SK-N-MC (cell line): ENCODE measurements around the gene ASF1A.
A peak's percentile ranks its signal among the peaks of the same experiment; 100 is the strongest.

ENCODE experiments used
- DNase-seq: peaks from one replicate; pipeline ENCODE4 v3.0.0-alpha.2; 2011; ENCODE audit warnings: low read depth, low spot score
- H3K27ac ChIP-seq: fragments of 200-600 bp; sonication (generic); 2 replicates; pipeline ENCODE4 v1.5.1; 2016; ENCODE audit warnings: mixed run types
- H3K36me3 ChIP-seq: fragments of 200-600 bp; sonication (generic); 2 replicates; pipeline ENCODE4 v1.6.1; 2017; ENCODE audit warnings: antibody characterized with exemption, low read length, mixed read lengths; ENCODE audit not compliant: insufficient read depth
- H3K4me3 ChIP-seq: fragments of 200-600 bp; sonication (generic); 2 replicates; pipeline ENCODE4 v1.5.1; 2016
- H3K9ac ChIP-seq: fragments of 200-600 bp; sonication (generic); 2 replicates; pipeline ENCODE4 v1.8.0; 2017; ENCODE audit warnings: mixed run types, mixed read lengths; ENCODE audit not compliant: insufficient read length
- H3K9me3 ChIP-seq: fragments of 200-600 bp; sonication (generic); 2 replicates; pipeline ENCODE4 v1.6.1; 2017; ENCODE audit warnings: low read depth, mild to moderate bottlenecking, antibody characterized with exemption, low read length, moderate library complexity, mixed read lengths
- EZH2 ChIP-seq: fragments of 200-600 bp; sonication (generic); IDR thresholded peaks from one replicate; pipeline ENCODE4 v1.6.1; 2017; ENCODE audit warnings: antibody characterized with exemption
- FOXP2 ChIP-seq: optimal IDR thresholded peaks from 2 replicates; pipeline ENCODE3; 2011; ENCODE audit warnings: mild to moderate bottlenecking, moderate library complexity; ENCODE audit not compliant: insufficient read depth; ENCODE audit errors: extremely low read length, control extremely low read depth
- POLR2AphosphoS5 ChIP-seq: IDR thresholded peaks from 2 replicates; pipeline ENCODE4 v1.6.1; 2012; ENCODE audit warnings: mild to moderate bottlenecking, low read depth, low read length, borderline replicate concordance

The ASF1A gene

DNA sequence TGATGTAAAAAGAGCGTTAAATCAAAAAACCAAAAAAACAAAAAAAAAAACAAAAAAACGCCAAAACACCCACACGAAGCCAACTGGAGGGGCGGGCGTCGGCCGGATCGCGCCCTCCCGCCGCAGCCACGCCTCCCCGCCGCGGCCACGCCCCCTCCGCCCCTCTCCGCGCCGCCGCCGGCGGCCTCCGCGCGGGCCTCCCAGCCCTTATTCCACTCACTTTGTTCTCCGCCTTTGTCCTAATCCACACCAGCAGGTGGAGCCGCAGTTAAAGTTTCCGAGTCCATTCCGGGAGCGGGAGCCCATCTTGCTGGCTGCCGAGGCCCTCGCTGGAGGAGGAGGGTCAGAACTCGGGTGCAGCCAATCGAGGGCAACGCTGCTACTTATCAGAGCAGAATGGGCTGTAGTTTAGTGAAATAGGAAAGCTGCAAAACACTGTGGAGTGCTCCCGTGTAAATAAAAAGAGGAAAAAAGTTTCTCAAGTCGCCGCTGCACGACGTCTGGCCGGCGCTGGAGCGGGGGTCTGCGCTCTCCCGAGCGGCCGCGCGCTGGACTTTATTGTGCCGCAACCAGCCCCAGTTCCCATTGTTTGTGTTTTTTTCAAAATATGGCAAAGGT, at the start of gene ASF1A:
Gene ASF1A, plus strand, starts transcription at position 346 of the 618 bp plus-strand sequence. Its CDS starts 262 bp downstream, at position 608.
- Histone ChIP-seq H3K4me3 (peak within 1 kb of the TSS; percentile 79), H3K9ac (peak within 1 kb of the TSS; percentile 87), H3K9me3 (no peaks in the 10 kb centered on the region), H3K27ac (peak within 1 kb of the TSS; percentile 77), H3K36me3 (peaks cover 11% of the 10 kb centered on the region)
- TF ChIP-seq EZH2: no peak
- peak; percentile 90 for TF ChIP-seq POLR2AphosphoS5
- TF ChIP-seq FOXP2: peak; percentile 63
- peak; percentile 95 for DNase-seq

DNA sequence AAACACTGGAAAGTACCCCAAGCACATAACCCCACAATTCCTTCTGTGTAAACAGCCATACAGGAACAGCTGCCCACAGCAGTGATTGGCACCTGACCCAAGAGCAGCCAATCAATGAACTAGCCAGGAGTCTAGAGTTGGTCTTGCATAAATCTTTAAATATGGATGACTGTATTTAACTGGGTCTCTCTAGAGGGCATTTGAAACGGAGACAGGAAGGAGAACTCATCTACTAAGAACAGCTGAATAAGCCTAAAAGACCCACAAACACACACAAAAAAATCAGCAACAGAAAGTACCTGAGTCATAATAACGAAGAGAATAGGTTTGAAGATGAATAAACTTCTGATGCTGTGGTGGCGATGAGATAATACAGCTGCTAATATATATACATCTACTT, 49.0 kb upstream of the ASF1A start:
- no peak overlapping the region for H3K4me3 ChIP-seq
- H3K9me3 ChIP-seq: no peaks in the 10 kb centered on the region
- H3K36me3 ChIP-seq: no peaks in the 10 kb centered on the region
- H3K27ac ChIP-seq: no peak overlapping the region
- no peak for DNase-seq
- H3K9ac ChIP-seq: no peak overlapping the region
- TF ChIP-seq FOXP2 (no peak), EZH2 (no peak), POLR2AphosphoS5 (no peak)

DNA sequence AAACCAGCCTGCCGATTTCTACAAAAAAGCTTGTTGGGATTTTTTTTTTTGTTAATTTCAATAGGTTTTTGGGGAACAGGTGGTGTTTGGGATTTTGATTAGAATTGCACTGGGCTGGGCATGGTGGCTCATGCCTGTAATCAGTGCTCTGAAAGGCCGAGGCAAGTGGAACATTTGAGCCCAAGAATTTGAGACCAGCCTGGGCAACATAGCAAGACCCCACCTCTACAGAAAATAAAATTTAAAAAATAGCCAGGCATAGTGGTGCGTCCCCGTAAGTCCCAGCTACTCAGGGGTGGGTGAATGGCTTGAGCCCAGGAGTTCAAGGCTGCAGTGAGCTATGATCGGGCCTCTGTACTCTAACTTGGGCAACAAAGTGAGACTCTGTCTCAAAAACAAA, 40.5 kb upstream of the ASF1A start:
- no peak for DNase-seq
- Histone ChIP-seq H3K9me3 (no peaks in the 10 kb centered on the region), H3K9ac (no peak overlapping the region), H3K36me3 (no peaks in the 10 kb centered on the region), H3K27ac (no peak overlapping the region), H3K4me3 (no peak overlapping the region)
- no peak for TF ChIP-seq EZH2
- TF ChIP-seq FOXP2: no peak
- no peak for TF ChIP-seq POLR2AphosphoS5

- H3K9ac ChIP-seq: no peak overlapping the region
- H3K36me3 ChIP-seq: no peaks in the 10 kb centered on the region
Measured at GRCh38 chr6:118856301-118856700, 37.7 kb upstream of the ASF1A start.

DNA sequence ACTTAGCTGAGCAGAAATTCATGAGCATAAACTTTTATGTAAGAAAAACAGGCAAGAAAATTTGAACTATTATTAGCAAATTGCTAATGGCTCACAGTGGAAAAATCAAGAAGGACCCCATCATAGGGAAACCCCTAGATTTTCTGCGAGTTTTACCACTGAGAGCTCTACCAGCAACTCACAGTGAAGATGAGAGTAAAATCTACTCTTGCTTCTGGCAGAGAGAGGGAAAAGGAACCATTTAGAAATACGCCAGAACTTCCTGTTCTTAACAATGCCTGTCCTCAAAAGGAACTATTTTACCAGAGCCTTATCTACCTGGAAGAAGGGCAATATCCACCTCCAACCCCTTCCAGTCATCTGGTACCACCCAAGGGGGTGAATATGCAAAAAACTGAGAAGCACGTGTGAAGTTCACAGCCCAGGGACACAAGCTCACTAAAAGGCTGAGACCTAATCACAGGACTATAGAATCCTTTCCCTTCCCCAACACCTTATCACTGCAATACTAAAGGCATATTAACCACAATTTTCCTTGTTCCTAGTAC, 34.4 kb upstream of the ASF1A start:
- no peak for DNase-seq

More at GRCh38 chr6:118856301-118856700, 37.7 kb upstream of the ASF1A start:
- TF ChIP-seq EZH2: no peak
- TF ChIP-seq FOXP2: no peak
- TF ChIP-seq POLR2AphosphoS5: no peak
- H3K9me3 ChIP-seq: no peaks in the 10 kb centered on the region
- DNase-seq: no peak
- H3K27ac ChIP-seq: no peak overlapping the region
- no peak overlapping the region for H3K4me3 ChIP-seq

DNA sequence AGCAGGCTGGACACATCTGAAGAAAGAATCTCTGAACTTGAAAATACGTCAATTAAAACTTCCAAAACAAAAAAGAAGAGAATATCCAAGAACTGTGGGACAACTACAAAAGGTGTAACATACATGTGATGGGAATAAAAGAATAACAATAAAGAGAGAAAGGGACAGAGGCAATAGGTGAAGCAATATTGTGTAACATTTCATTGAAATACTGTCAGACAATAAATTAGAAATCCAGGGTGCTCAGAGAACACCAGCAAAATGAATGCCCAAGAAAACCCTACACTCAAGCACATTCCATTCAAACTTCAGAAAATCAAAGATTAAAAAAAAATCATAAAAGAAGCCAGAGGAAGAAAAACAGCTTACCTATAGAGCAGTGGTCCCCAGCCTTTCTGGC, 33.6 kb upstream of the ASF1A start:
- no peak for TF ChIP-seq EZH2
- no peak for TF ChIP-seq POLR2AphosphoS5
- no peak for TF ChIP-seq FOXP2
- no peak for DNase-seq
- Histone ChIP-seq H3K36me3 (no peaks in the 10 kb centered on the region), H3K27ac (no peak overlapping the region), H3K9ac (no peak overlapping the region), H3K4me3 (no peak overlapping the region), H3K9me3 (no peaks in the 10 kb centered on the region)

More for the DNA sequence above, 34.4 kb upstream of the ASF1A start:
- no peak overlapping the region for H3K4me3 ChIP-seq
- no peak overlapping the region for H3K27ac ChIP-seq
- TF ChIP-seq POLR2AphosphoS5 (no peak), FOXP2 (no peak), EZH2 (no peak)
- H3K9me3 ChIP-seq: no peaks in the 10 kb centered on the region
- H3K9ac ChIP-seq: no peak overlapping the region
- no peaks in the 10 kb centered on the region for H3K36me3 ChIP-seq

GRCh38 chr6:118860880-118861279, 33.1 kb upstream of the ASF1A start:
- DNase-seq: no peak
- no peak overlapping the region for H3K4me3 ChIP-seq
- H3K36me3 ChIP-seq: no peaks in the 10 kb centered on the region
- H3K9me3 ChIP-seq: no peaks in the 10 kb centered on the region
- no peak overlapping the region for H3K27ac ChIP-seq
- H3K9ac ChIP-seq: no peak overlapping the region
- TF ChIP-seq EZH2: no peak
- no peak for TF ChIP-seq POLR2AphosphoS5
- TF ChIP-seq FOXP2: no peak

- Histone ChIP-seq H3K36me3 (no peaks in the 10 kb centered on the region), H3K9ac (no peak overlapping the region), H3K9me3 (no peaks in the 10 kb centered on the region), H3K27ac (no peak overlapping the region), H3K4me3 (no peak overlapping the region)
- DNase-seq: no peak
- TF ChIP-seq EZH2 (no peak), FOXP2 (no peak), POLR2AphosphoS5 (no peak)
Measured at GRCh38 chr6:118862443-118862842, 31.5 kb upstream of the ASF1A start.
